ELF-1 (cell line): ENCODE results near the gene P2RY13.

Experiments
- DNase-seq: peaks from one replicate; pipeline ENCODE4 v3.0.0-alpha.2; 2016; ENCODE audit warnings: low read depth, low spot score

Gene P2RY13

DNA sequence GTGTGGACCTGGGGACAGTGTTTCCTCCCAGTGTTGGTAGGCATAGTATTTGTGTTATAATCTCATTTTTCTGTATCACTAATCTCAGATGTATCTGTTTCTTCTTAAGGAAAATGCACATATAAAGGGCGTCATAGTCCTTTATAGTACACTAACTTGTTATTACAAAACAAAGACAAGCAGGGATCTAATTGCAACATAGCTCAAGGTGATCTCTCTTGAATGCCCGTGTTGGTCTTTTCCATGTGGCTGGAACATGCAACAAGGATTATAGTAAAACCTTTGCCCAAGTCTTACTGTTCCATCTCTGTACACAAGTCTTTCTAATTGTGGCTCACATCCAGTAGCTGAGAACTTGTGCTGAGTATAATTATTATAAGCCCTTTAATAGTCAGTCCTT is 9.2 kb downstream of the P2RY13 start:
- no peak for DNase-seq

DNA sequence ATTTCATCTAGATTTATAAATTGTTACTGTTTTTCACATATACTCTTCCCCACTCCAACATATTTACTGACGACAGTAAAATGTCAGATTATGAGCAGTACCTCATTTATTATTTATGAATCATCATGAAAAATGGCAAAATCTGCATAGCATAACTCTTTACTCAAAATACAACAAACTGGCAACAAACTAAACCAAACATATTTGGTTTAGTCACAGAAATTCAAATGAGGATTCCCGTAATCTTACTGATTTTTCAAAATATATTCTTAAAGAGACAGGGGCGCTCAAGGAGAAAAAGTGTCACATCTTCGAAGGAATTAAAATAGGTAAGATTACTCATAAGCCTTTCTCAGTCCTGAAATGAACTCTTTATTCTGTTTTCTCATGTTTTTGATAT is 9.7 kb downstream of the P2RY13 start:
- no peak for DNase-seq

DNA sequence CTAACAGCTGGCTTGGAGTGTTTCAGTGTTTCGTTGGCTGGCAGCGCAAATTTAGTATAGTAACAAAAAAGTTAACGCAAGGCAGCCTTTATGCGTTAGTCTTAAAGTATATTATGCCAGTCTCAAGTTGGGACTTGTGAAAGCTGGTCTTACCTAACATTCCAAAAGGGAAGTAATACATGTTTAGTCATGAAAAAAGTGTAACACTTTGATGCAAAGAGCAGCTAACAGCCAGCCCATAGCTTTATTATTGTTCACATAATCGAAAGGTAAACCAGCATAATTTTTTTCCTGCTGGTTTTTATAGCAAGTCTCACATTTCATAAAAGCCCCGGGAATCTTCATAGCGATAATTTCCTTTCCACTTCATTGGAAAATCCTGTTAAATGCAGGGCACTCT is 10.4 kb downstream of the P2RY13 start:
- no peak for DNase-seq

DNA sequence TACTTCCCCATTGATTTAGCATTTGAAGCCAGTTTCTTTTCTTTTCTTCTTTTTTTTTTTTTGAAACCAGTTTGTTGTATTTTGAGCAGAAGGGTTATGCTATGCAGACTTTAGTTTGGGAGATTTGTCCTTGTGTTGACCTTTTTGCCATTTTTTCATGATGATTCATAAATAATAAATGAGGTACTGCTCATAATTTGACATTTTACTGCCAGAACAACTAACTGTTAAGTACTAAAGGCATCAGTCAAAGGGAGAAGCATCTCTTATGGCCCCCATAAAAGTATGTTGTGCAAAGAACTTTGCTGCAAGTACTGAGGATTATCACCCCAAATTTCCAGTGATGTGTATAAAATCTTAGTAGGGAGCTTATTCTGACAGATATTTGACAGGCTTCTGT is 11.0 kb downstream of the P2RY13 start:
- DNase-seq = no peak

DNA sequence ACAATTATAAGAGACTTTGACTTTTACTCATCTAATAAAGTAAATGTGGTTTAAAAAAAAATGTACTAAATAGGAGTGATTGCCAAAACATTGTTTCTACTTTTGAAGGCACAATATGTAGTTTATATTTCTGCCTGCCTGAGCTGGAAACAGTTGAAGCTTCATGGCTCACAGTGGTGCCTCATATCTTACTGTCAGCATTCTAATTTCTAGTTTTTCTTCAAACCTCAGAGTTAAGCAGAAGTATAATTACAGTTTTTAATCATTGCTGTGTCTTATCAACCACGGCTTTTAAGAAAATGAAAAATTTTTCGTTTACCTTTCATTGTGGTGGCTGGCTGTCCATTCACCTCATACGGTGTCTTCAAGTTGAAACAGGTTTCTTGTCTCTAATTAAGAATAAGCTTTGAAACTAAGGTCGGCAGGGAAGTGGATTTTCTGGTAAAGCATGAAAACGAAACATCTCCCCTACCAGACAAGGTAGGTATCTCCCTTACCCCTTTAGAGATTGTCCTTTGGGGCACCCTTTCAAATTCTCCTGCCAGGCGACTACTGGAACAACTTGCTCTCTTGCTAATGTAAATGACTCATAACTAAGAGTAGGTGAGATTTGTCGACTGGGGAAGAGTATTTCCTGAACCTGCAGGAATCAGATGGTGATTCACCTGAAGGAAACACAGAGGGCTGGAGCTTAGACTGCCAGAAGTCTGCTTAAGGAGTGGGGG is 12.9 kb downstream of the P2RY13 start, which contains the start of gene GPR87:
TSS of gene GPR87 (minus strand) at position 554 of the 725 bp plus-strand sequence. CDS start 16,720 bp downstream, outside the sequence.
- DNase-seq = peak; percentile 40

DNA sequence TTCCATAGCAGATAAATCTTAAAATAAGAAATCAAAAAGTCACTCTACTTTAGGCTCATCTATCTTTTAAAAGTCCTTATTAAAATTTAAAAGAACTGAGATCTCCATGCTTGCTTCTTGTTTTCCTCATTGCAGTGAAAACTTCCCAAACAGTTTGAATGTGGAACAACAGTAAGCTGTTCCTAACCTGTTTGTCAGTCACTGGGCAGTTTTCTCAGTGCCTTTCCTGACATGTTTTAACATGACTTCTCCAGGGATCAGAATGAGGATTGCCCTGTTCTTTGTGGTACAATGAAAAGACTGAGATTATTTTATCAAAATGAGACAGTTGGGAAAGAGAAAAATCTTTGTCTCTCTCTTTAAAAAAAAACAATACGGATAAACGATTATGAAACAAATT is 13.5 kb downstream of the P2RY13 start:
- no peak for DNase-seq

DNA sequence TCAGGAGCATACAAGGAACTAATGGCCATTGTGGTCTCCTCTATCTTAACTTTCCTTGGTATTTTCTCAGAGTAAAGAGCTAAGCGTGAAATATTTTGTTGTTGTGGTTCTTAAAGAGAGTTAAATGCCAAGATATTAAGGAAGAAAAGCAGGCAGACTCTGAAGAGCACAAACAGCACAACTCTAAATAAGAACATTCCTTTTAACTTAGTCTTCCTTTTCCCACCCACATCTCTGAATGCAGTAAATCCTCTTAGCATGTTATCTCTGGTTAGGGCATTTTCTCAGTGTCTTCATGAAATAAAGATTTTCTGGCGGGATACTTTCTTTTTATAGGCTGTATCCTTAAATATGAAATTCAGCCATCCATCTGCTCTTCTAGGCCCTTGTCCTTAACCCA is 14.2 kb downstream of the P2RY13 start:
- DNase-seq = no peak

DNA sequence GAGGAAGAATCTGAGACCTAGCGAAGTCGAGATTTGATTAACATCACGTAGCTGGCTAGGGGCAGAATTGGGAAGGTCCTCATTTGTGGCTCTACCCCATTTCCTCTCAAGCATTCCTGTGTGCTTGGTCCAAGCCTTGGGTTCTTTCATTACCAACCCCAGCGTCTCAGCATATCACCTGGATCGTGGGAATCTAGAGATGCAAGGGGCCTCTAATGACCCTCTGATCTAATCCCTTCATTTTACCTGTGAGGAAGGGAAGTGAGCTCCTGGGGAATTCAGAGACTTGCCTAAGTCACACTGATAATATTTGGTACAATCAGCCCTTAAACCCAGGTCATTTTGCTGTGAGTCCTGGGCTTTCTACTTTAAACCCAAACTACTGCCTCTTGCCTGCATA is 14.8 kb downstream of the P2RY13 start:
- no peak for DNase-seq

DNA sequence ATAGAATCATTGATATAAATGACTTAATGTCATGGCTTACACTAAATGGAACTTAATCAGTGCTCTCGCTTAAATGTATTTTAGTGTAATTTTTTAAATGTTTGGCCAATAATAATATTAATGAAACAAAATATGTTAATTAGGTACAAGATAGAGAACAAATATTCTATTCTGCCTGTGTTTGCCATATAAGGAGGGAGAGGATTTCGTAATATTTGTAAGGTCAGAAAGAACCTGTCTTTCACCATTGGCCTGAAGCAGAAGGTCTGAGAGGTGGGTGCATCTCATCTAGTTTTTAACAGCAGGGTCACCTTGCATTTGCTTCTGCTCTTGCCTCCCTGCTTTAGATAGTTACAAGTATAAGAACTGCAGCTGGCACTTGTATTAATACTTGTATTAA is 15.2 kb downstream of the P2RY13 start:
- no peak for DNase-seq

DNA sequence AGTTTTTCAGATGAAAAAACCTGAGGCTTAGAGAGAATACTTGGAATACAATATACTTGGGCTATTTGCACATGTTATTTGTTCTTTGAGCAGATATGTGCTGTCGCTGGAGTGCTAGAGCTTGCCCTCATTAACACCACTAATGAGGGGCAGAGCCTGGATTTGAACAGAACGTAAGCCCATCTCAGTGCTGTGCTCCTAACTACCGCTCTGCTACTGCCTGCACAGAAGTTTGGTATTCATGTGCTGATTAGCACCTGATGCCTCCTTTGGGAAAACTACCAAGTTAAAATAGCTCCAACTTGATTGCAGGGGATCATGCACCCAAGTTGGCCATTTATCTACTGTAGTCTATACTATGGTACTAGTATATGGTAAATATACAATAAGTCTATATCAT is 16.4 kb downstream of the P2RY13 start:
- no peak for DNase-seq

DNA sequence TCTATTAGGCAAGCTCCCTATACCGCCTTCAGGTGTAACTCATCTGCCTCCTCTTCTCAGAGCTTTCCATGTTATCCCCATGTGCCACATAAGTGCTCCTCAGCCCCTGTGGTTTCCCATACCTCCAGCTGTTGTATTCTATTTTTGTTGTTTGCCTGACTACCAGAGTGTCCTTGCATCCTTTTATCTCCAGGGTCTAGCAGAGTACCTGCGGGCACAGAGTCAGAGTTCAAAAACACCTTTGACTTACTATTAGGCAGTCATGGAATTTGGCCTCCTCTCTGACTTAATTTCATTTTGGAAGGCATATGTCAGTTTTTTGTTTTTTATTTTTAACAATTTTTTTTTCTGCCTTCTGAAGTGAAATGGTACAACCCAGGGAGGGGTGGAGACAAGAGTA is 19.8 kb downstream of the P2RY13 start:
- DNase-seq = no peak

DNA sequence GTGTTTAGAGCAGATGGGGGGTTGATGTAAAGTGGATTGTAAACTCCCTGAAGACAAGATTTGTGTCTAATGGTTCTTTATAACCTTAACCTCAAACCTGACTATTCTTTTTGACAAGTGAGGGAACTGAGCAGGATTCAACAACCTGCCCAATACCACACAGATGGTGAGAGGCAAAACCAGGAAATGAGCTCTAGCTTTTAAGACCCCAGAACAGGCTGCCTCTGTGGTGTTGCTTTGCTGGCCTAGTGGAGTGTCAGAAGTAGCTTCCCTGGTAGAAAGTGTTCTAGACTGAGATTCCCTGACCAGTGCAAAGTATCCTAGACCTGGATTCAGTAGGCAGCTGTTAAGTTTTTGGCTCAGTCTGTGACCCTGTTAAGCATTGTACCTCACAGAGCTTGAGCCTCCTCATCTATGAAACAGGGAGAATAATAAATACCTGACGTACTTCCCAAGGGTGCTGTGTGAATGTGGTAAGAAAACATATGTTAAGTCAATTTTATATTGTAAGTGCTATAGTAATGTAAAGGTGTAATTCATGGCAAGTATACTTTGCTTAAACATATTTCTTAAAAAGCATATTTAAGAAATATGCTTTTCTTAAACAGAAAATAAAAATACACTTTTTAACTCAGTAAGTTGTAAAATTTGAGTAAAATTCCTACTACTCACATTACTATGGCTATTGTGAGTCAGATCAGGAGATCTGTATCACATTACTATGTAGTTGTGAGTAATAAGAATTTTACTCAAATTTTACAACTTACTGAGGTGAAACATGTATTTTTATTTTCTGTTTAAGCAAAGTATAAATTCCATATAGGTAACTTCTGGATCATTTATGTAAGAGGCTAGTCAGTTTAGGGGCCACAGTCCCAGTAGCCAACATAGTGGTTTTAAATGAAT is 21.5 kb downstream of the P2RY13 start:
- no peak for DNase-seq

DNA sequence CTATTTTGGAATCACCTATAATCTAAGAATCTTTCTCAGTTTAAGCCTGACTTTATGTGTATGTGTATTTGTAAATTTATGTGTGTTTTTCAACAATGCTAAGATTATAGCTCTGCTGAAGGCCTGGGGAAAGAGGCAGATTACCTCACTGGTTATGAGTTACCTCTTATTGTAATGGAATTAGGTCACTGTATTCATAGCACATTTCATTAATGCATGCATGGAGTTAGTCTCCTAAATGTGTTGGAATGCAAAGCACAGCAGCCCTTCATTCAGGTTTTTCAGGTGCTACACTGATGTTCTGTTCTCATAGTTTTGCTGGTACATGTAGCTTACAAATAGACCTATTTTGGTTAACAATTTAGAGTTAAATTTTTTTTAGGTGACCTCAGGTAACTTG is 22.2 kb downstream of the P2RY13 start:
- no peak for DNase-seq

DNA sequence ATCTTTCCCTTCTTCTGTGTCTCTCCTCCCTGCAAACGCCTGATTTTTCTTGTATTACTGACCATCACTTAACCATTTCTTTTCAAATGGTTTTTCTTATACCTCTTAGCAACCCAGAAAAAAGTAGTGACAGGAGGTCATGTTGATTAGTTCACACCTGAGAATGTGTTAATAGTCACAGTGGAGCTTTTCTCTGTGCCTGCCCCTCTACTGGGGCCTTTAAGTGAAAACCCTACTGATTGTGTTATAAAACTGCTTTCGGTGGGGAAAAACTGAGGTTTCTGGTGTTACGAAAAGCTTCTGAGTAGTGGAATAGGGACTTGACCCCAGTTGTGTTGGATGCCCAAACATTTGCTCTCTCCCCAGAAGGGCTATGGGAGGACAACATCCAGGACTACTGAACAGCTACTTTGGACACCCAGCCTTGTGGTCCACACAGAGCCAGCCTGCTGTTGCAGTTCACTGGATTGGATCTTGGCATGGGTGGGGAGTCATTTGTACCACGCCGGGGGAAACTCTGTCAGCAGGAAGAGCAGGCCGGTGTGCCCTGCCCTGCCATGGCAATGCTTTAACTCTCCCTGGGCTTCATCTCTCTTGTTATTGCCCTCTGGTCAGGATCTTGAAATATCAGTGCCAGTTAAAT is 23.1 kb downstream of the P2RY13 start:
- no peak for DNase-seq

DNA sequence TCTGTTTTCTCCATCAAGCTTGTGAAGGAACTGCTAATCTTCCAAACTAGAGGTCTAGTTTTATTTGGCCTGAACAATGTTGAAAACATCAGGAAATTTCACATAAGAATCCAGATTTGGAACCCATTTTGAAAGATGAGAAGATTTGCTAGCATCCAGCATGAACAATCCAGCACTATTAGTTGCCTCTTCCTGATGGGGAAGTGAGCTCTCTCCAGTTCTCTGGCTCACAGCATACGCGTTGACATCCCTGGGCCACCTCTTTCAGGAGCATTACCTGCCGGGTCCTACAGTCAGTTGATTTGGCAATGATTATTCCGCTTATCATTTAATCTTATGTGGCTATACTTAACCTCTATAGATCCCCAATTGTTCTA is 23.6 kb downstream of the P2RY13 start:
- no peak for DNase-seq

DNA sequence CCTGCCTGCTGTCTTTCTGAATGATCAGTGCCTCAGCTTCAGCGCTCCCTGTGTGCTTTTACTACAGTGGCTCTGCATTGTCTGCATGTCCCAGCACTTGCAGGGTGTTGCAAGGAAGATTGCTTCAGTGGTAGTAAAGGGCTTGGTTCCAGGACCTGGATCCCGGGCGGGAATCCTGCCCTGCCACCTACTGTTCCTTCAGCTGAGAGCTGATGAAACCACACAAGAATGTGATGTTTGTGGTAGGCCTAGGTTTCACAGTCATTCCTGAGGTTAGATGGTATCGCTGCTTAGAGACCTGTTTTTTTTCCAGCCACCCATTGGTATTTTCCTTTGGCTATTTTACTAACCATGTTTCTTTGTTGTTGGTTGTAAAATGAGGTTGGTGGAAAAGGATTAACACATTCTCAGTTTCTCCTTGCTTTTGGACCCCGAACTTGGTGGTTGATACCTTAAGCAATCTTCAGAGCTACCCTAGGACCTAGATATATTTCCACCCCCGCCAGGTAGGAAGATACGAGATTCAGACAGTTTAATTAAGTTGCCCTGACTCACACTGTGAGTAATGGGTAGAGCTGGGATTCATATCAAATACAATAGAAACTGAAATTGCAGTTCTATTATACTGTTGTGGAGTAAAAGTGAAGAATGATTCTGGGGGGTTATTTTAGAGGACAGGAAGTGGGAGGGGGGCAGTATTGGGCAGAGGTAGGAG is 24.1 kb downstream of the P2RY13 start:
- peak; percentile 97 for DNase-seq

DNA sequence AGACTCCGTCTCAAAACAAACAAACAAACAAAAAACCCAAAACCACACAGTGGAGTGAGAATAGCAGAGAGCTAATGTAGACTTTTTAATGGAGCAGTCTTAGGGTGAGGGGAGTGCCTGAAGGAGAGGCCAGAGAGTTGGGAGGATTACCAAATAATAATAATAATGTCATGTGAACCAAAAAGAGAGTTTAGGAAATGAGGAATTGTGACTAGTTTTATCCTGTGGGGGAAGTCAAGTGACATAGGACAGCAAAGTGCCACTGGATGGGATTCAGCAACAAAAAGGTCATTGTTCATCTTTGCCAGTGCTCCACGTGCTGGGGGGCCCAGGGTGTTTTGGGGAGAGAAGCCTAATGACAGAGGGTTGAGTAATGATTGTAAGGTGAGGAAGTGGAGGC is 25.6 kb downstream of the P2RY13 start:
- no peak for DNase-seq

DNA sequence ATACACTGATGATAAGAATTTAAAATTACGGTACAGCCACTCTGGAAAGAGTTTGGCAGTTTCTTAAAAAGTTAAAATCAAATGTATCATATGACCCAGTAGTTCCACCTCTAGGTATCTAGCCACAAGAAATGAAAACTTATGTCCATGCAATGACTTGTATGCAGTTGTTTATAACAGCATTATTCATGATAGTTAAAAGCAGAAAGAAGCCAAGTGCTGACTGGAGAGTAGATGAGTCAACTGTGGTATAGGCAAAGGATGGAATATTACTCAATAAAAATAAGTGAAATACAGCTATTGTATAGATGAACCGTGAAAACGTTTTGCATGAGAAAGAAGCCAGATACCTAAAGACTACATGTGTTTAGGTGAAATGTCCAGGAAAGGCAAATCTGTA is 27.6 kb downstream of the P2RY13 start:
- DNase-seq = no peak

DNA sequence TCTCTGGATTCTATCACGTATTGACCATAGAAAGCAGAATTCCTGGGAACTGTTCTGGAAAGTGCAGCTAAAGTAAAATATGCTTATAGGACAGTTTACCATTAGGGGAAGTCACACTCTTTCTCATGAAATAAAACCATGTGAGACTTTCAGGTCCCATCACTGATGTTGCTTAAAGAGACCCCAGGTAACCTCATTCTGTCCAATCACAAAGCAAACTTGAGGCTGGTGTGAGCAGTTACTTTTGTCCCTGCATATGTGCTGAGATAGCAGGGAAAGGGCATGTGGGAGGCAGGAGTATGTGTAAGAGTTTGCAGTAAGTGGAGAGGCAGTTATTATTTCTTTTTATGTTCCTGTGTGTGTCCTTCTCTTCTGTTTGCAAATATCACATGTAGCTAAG is 28.8 kb downstream of the P2RY13 start:
- no peak for DNase-seq

DNA sequence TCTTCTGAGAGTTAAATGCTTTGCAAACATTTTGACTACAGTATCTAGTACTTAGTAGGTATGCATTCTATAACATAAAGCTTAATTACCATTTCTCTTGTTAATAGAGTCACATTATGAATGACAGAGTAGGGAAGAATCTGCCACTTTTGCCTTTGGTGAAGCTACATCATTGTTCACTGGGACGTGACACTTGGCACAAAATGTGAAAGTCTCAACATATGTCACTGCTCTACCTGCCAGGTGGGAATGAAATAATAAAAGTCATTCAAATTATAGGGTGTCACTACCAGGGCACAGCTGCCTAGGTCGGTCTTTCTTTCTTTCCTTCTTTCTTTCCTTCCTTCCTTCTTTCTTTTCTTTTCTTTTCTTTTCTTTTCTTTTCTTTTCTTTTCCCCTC is 30.3 kb downstream of the P2RY13 start:
- no peak for DNase-seq

DNA sequence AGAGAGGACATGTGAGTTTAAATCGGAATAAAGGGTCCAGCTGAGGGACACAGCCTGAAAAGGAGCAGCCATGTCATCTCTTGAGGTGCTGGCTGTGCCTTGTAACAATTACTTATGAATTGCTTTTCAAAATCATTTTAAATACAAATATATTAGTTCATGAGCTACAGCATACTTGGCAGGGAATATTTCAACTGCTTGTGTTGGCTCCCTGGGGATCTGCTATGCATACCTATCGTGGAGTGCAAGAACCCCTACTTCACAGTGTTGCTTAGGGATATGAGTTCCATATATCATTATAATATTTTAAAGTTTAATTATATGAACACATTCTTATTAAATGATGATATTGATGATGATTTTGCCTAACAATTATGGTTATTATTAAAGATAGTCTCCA is 31.9 kb downstream of the P2RY13 start:
- DNase-seq = no peak

DNA sequence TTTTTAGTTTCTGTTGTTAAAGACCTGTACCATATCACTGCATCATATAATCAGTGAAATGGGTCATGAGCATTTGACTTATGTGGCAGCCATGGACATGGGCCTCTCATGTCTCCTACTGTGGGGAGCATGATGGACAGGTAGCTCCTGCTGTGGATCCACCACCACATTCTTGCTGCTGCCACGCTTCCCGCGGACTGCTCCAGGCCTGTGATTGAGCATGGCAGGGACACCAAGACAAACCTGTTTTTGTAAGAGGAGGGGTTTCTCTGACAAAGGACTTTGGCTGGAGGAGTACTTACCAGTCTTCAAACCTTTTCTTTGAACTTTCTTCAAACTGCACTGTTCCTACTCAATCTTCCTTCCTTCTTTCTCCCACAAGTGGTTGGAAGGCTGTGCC is 33.1 kb downstream of the P2RY13 start:
- peak; percentile 77 for DNase-seq
